Measurements from ENCODE around the gene DIPK1B.

DIPK1B gene

DNA sequence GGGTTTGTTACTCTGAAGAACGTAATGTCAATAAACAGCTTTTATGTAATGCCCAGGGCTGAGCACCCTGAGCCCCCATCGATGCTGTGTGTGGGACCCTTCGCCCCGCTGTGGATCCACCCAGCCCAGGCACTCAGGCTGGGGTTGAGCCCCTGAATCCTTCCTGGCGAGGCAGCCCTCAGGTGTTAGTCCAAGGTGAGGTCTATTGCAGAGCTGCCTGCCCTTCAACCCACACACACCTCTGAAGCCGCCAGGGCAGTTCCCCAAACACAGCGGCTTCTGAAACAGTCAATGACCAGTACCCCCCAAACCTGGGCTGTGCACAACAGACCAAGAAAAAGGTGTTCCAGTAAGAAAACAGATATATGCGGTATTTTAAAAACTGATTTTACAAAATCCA, 11.6 kb downstream of the DIPK1B start:
- TF ChIP-seq, protein P1, sequence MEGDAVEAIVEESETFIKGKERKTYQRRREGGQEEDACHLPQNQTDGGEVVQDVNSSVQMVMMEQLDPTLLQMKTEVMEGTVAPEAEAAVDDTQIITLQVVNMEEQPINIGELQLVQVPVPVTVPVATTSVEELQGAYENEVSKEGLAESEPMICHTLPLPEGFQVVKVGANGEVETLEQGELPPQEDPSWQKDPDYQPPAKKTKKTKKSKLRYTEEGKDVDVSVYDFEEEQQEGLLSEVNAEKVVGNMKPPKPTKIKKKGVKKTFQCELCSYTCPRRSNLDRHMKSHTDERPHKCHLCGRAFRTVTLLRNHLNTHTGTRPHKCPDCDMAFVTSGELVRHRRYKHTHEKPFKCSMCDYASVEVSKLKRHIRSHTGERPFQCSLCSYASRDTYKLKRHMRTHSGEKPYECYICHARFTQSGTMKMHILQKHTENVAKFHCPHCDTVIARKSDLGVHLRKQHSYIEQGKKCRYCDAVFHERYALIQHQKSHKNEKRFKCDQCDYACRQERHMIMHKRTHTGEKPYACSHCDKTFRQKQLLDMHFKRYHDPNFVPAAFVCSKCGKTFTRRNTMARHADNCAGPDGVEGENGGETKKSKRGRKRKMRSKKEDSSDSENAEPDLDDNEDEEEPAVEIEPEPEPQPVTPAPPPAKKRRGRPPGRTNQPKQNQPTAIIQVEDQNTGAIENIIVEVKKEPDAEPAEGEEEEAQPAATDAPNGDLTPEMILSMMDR (IDR thresholded peaks at IDR 0.05; ENCODE audit: insufficient read depth, low read length, poor library complexity, severe bottlenecking): no peak
- Histone ChIP-seq H3K36me3 (ENCODE audit: control insufficient read depth, insufficient read depth, low read length) (peaks cover 33% of the 10 kb centered on the region), H3K4me3 (replicated peaks; ENCODE audit: low read depth, low read length) (no peak overlapping the region), H3K27me3 (replicated peaks; ENCODE audit: control insufficient read depth, insufficient read depth, low read length) (no peaks in the 10 kb centered on the region)
- no peak for DNase-seq (ENCODE audit: extremely low read depth, insufficient read length)

DNA sequence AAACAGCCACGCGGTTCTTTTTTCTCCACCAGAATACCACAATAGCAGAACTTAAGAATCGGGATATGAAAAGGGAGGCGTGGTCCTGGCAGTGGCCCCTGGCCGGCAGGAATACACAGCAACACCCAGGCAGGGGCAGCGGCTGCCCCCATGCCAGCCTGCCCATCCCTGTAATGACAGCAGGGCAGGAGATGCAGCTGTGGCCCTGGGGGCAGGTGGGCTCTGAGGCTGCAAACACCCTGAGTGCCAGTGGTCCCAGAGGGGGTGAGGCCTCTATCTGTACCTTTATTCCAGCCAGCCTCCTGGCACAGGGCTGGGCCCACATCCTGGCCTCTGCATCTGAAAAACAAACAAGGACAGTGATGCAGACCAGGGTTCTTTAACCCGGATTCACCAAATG, 12.4 kb downstream of the DIPK1B start:
- H3K27me3 ChIP-seq (replicated peaks; ENCODE audit: control insufficient read depth, insufficient read depth, low read length): no peaks in the 10 kb centered on the region; the same call in 1 of the 2 replicates
- TF ChIP-seq, protein P1 (IDR thresholded peaks at IDR 0.05; ENCODE audit: insufficient read depth, low read length, poor library complexity, severe bottlenecking): no peak
- no peak for DNase-seq (ENCODE audit: extremely low read depth, insufficient read length)
- no peak overlapping the region for H3K4me3 ChIP-seq (replicated peaks; ENCODE audit: low read depth, low read length)
- H3K36me3 ChIP-seq (ENCODE audit: control insufficient read depth, insufficient read depth, low read length): peaks cover 33% of the 10 kb centered on the region

DNA sequence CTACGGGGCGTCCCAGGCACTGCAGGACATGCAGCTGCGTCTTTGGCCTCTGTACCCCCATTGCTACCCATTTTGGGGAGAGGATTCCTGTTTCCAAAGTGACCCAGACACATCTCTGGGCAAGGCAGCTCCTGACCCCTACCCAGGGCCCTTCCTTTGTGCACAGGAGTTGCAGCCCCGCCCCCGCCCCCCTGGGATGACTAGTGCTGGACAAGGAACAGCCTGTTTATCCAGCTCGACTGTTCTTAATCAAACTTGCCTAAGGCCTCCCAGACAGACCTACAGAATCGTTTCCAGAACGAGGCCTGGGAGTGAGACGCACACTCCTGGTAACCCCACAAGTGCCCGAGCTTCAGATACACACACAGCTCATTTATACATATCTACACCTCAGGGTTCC, 13.2 kb downstream of the DIPK1B start:
- no peak for DNase-seq (ENCODE audit: extremely low read depth, insufficient read length)
- TF ChIP-seq, protein P1 (IDR thresholded peaks at IDR 0.05; ENCODE audit: insufficient read depth, low read length, poor library complexity, severe bottlenecking): no peak
- Histone ChIP-seq H3K4me3 (replicated peaks; ENCODE audit: low read depth, low read length) (no peak overlapping the region; the same call in 1 of the 2 replicates), H3K27me3 (replicated peaks; ENCODE audit: control insufficient read depth, insufficient read depth, low read length) (no peaks in the 10 kb centered on the region; the same call in 1 of the 2 replicates), H3K36me3 (ENCODE audit: control insufficient read depth, insufficient read depth, low read length) (peaks cover 33% of the 10 kb centered on the region)

DNA sequence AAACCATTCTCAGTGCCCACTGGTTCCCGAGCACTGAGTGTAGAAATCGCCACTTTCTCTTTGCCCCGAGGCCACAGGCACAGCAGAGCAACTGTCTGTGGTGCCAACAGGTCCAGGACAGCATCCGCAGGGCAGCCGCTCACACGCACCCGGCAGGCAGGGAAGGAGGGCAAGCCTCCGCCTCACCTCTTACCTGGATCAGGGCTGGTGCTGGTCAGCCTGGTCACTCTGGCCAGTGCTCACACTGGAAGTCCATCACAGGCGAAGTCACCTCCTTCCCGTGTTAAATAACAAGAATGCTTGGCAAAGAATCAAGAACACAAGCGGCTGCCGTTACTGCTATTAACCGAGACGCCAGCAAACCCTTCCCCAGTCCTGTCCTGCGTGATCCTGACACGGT, 13.7 kb downstream of the DIPK1B start:
- Histone ChIP-seq H3K27me3 (replicated peaks; ENCODE audit: control insufficient read depth, insufficient read depth, low read length) (no peaks in the 10 kb centered on the region; the same call in 1 of the 2 replicates), H3K36me3 (ENCODE audit: control insufficient read depth, insufficient read depth, low read length) (peaks cover 33% of the 10 kb centered on the region), H3K4me3 (replicated peaks; ENCODE audit: low read depth, low read length) (peak overlapping the region; percentile 95)
- TF ChIP-seq, protein P1 (IDR thresholded peaks at IDR 0.05; ENCODE audit: insufficient read depth, low read length, poor library complexity, severe bottlenecking): no peak
- DNase-seq (ENCODE audit: extremely low read depth, insufficient read length): no peak

- Histone ChIP-seq H3K27me3 (replicated peaks; ENCODE audit: control insufficient read depth, insufficient read depth, low read length) (no peaks in the 10 kb centered on the region; the same call in 1 of the 2 replicates), H3K4me3 (replicated peaks; ENCODE audit: low read depth, low read length) (peak overlapping the region; percentile 95), H3K36me3 (ENCODE audit: control insufficient read depth, insufficient read depth, low read length) (peaks cover 30% of the 10 kb centered on the region)
- TF ChIP-seq, protein P1 (IDR thresholded peaks at IDR 0.05; ENCODE audit: insufficient read depth, low read length, poor library complexity, severe bottlenecking): peak; percentile 77
- no peak for DNase-seq (ENCODE audit: extremely low read depth, insufficient read length)
These were observed 14.3 kb downstream of the DIPK1B start for GRCh38 chr9:136726631-136727191.
